SK-N-SH (cell line): Measurements from ENCODE around the gene ERLIN1. TPM values are rescaled to one million over a fixed set of nuclear protein-coding genes. Genes with fewer than 3 reads are reported as not detected.

Experiments used
- CTCF ChIA-PET: fragments of 300-600, 350-600 bp; formaldehyde crosslinking; extraction: SDS; loops from one replicate; lab custom pipeline; 2021; lab: Yijun Ruan, JAX
- POLR2A ChIA-PET: fragments of 350-600 bp; sonication (Branson Sonifier 250); formaldehyde crosslinking; extraction: SDS; loops from one replicate; lab custom pipeline; 2020; ENCODE audit warnings: antibody characterized with exemption, inconsistent platforms; lab: Yijun Ruan, JAX
- DNase-seq: peaks from one replicate; pipeline ENCODE4 v3.0.0; 2012
- H2AFZ ChIP-seq: fragments of 200-600 bp; sonication (generic); 2 replicates; pipeline ENCODE4 v1.8.1; 2016; ENCODE audit warnings: antibody characterized with exemption, mild to moderate bottlenecking, low read depth
- H3F3A ChIP-seq: fragments of 200-600 bp; sonication (generic); replicated peaks from 2 replicates; pipeline ENCODE3; 2016; ENCODE audit warnings: antibody characterized with exemption, mild to moderate bottlenecking; ENCODE audit not compliant: insufficient read depth
- H3K27ac ChIP-seq, 2 experiments: fragments of 200-500 bp in 1 of 2; fragments of 200-600 bp in 1 of 2; sonication (Bioruptor generic) in 1 of 2; sonication (generic), shearing (Covaris generic) in 1 of 2; 2 replicates each; pipeline versions ENCODE4 v1.5.1 to v1.6.1; 2014 to 2016; ENCODE audit warnings: low read depth in 2 of 2, inconsistent platforms in 1 of 2, low read length in 1 of 2, mild to moderate bottlenecking in 1 of 2, mixed read lengths in 1 of 2
- H3K27me3 ChIP-seq: fragments of 200-600 bp; sonication (generic), shearing (Covaris generic); 2 replicates; pipeline ENCODE4 v1.6.1; 2016; ENCODE audit warnings: mixed run types; ENCODE audit not compliant: insufficient read depth
- H3K36me3 ChIP-seq, 2 experiments: fragments of 200-500 bp in 1 of 2; fragments of 200-600 bp in 1 of 2; sonication (Bioruptor generic) in 1 of 2; sonication (generic) in 1 of 2; replicated peaks in 1 of 2; 2 replicates each; pipeline versions ENCODE3 to v1.5.1; 2014 to 2016; ENCODE audit warnings: low read length in 1 of 2, mild to moderate bottlenecking in 1 of 2; ENCODE audit not compliant: insufficient read depth in 2 of 2, control insufficient read depth in 1 of 2
- H3K4me1 ChIP-seq, 2 experiments: fragments of 200-500 bp in 1 of 2; fragments of 200-600 bp in 1 of 2; sonication (Bioruptor generic) in 1 of 2; sonication (generic), shearing (Covaris generic) in 1 of 2; 2 replicates each; pipeline versions ENCODE4 v1.5.1 to v1.6.1; 2014 to 2016; ENCODE audit warnings: low read depth in 1 of 2, low read length in 1 of 2, mixed run types in 1 of 2; ENCODE audit not compliant: insufficient read depth in 2 of 2, control insufficient read depth in 1 of 2
- H3K4me2 ChIP-seq: fragments of 200-600 bp; sonication (generic), shearing (Covaris generic); 2 replicates; pipeline ENCODE4 v1.6.1; 2017; ENCODE audit warnings: mixed run types
- H3K4me3 ChIP-seq, 2 experiments: fragments of 200-500 bp in 1 of 2; fragments of 200-600 bp in 1 of 2; sonication (Bioruptor generic) in 1 of 2; sonication (generic), shearing (Covaris generic) in 1 of 2; 2 replicates each; pipeline versions ENCODE4 v1.5.1 to v1.8.1; 2014 to 2016; ENCODE audit warnings: low read depth in 2 of 2, inconsistent platforms in 1 of 2, low read length in 1 of 2, mild to moderate bottlenecking in 1 of 2, mixed read lengths in 1 of 2, moderate library complexity in 1 of 2
- H3K79me2 ChIP-seq: fragments of 200-600 bp; sonication (generic); 2 replicates; pipeline ENCODE4 v1.8.1; 2017; ENCODE audit warnings: mild to moderate bottlenecking; ENCODE audit not compliant: insufficient read depth
- H3K9ac ChIP-seq: fragments of 200-600 bp; sonication (generic); 2 replicates; pipeline ENCODE4 v1.6.1; 2017; ENCODE audit warnings: mixed run types
- H3K9me2 ChIP-seq: fragments of 200-600 bp; sonication (generic); 2 replicates; pipeline ENCODE4 v1.6.1; 2017; ENCODE audit warnings: mixed run types
- H3K9me3 ChIP-seq: fragments of 200-600 bp; sonication (generic); 2 replicates; pipeline ENCODE4 v1.6.1; 2017; ENCODE audit warnings: mixed run types, mild to moderate bottlenecking, moderate library complexity
- H4K20me1 ChIP-seq: fragments of 200-600 bp; sonication (generic); 2 replicates; pipeline ENCODE4 v1.6.1; 2017; ENCODE audit warnings: mild to moderate bottlenecking, mixed run types; ENCODE audit not compliant: insufficient read depth
- ELF1 ChIP-seq: IDR thresholded peaks from 2 replicates; pipeline ENCODE4 v1.4.0; 2012
- EZH2phosphoT487 ChIP-seq: fragments of 200-600 bp; sonication (generic); IDR thresholded peaks from 2 replicates; pipeline ENCODE4 v1.6.1; 2017; ENCODE audit warnings: low read depth, mixed run types, mild to moderate bottlenecking, antibody characterized with exemption, moderate library complexity, borderline replicate concordance
- FOXJ3 ChIP-seq: sonication (generic); formaldehyde crosslinking; IDR thresholded peaks from 2 replicates; pipeline ENCODE4 v1.5.1; 2020; ENCODE audit warnings: mild to moderate bottlenecking, missing genetic modification reagents
- FOXM1 ChIP-seq: IDR thresholded peaks from 2 replicates; pipeline ENCODE4 v1.4.0; 2012; ENCODE audit warnings: low read depth, mild to moderate bottlenecking
- GATA2 ChIP-seq: sonication (generic); formaldehyde crosslinking; IDR thresholded peaks from 2 replicates; pipeline ENCODE4 v1.5.0; 2020; ENCODE audit warnings: mild to moderate bottlenecking, missing genetic modification reagents
- JUND ChIP-seq: IDR thresholded peaks from 2 replicates; pipeline ENCODE4 v1.4.0; 2012
- NFIC ChIP-seq: IDR thresholded peaks from 2 replicates; pipeline ENCODE4 v1.4.0; 2012; ENCODE audit warnings: borderline replicate concordance
- NRF1 ChIP-seq: IDR thresholded peaks from 2 replicates; pipeline ENCODE4 v1.6.1; 2012; ENCODE audit warnings: low read depth, mild to moderate bottlenecking, low read length
- POLR2AphosphoS5 ChIP-seq: IDR thresholded peaks from 2 replicates; pipeline ENCODE4 v1.6.1; 2012; ENCODE audit warnings: low read depth, low read length
- RFX5 ChIP-seq: IDR thresholded peaks from 2 replicates; pipeline ENCODE4 v1.6.1; 2012; ENCODE audit warnings: mild to moderate bottlenecking, improper control_type of control experiment, low read length
- TAF1 ChIP-seq: IDR thresholded peaks from 2 replicates; pipeline ENCODE4 v1.6.1; 2012; ENCODE audit warnings: low read depth, mild to moderate bottlenecking, low read length, moderate library complexity, borderline replicate concordance
- TCF12 ChIP-seq: IDR thresholded peaks from 2 replicates; pipeline ENCODE4 v1.4.0; 2012
- ZBTB33 ChIP-seq: IDR thresholded peaks from 2 replicates; pipeline ENCODE4 v1.4.0; 2012; ENCODE audit warnings: low read depth, borderline replicate concordance
- WGBS: methylation state at CpG from one replicate; pipeline ENCODE4 v1.1.6; 2017; ENCODE audit warnings: low lambda C conversion rate; 5-methylcytosine and 5-hydroxymethylcytosine counted together
- polyA plus RNA-seq, 3 experiments: library from polyadenylated mRNA; depleted of rRNA; stranded (reverse); fragments of >200 nt; gene quantifications; 2 replicates each; pipeline ENCODE4 v1.2.3, GENCODE V29; 2012
- TF ChIP-seq, protein P1 (sequence below): fragments of 150-350 bp; IDR thresholded peaks from 2 replicates; pipeline ENCODE4 v1.6.1; 2017; ENCODE audit warnings: antibody characterized with exemption, low read length, low read depth, borderline replicate concordance
- TF ChIP-seq, protein P2 (sequence below): IDR thresholded peaks from 2 replicates; pipeline ENCODE4 v1.6.1; 2012; ENCODE audit warnings: mild to moderate bottlenecking, low read depth, low read length, moderate library complexity
- TF ChIP-seq, protein P3 (sequence below): fragments of 150-350 bp; IDR thresholded peaks from 2 replicates; pipeline ENCODE4 v1.6.1; 2016; ENCODE audit warnings: mild to moderate bottlenecking, low read depth, low read length
- TF ChIP-seq, protein P4 (sequence below): IDR thresholded peaks from 2 replicates; pipeline ENCODE4 v1.4.0; 2012; ENCODE audit warnings: low read depth

ERLIN1 gene
- polyA plus RNA-seq, 1 of the 3 experiments (the other 2 are of a cell fraction) = 43.8 TPM

DNA sequence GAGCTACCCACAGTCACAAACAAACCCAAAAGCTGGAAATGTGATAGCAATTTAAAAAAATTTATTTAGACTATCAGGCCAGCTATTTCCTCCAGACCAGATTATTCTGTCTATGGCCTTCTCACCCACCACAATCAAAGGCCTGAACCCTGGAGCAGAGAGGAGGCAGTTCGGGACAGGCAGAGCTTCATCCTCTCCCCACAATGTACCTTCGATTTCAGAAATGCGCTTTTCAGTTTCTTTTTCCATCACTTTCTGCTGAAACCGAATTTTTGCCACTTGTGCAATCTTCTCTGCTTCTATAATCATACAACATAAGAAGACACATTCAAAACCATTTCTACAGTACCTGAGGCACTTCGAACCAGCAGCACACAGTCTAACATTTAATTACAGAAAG is 29.9 kb downstream of the ERLIN1 start (continued):
- no peak for TF ChIP-seq ZBTB33
- TF ChIP-seq, protein P1, sequence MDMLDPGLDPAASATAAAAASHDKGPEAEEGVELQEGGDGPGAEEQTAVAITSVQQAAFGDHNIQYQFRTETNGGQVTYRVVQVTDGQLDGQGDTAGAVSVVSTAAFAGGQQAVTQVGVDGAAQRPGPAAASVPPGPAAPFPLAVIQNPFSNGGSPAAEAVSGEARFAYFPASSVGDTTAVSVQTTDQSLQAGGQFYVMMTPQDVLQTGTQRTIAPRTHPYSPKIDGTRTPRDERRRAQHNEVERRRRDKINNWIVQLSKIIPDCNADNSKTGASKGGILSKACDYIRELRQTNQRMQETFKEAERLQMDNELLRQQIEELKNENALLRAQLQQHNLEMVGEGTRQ = no peak

DNA sequence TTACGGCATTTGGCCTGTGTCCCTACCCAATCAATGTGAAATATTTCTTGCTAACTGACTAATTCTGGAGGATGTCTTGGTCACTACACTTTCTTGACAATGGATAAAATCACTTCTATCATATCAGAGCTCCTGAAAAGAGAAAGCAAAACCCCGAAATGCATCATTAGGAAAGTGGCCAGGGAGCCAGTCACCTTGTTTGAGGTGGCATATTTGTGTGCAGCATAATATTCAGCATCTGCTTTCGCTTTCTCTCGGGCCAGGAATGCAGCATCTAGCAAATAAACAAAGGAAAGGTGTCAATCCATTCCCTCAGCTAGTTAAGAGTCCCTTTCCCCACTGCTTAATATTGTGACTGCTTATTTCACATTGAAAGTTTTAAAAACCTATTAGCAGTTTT is 31.2 kb downstream of the ERLIN1 start:
- Histone ChIP-seq H3K79me2 (peaks cover 14% of the 10 kb centered on the region; the same call in 1 of the 2 replicates), H3K27ac (no peak overlapping the region; a peak in 2 of 4 replicates), H3K4me3 (no peak overlapping the region), H3K36me3 (peaks cover 66 to 85% of the 10 kb centered on the region in 2 experiments), H3K9ac (no peak overlapping the region), H3K27me3 (no peaks in the 10 kb centered on the region), H3K4me1 (peaks cover 0 to under 1% of the 10 kb centered on the region in 2 experiments; a peak in 2 of 4 replicates), H2AFZ (no peak overlapping the region), H3K9me2 (no peaks in the 10 kb centered on the region), H4K20me1 (no peaks in the 10 kb centered on the region), H3F3A (no peaks in the 10 kb centered on the region), H3K9me3 (no peaks in the 10 kb centered on the region), H3K4me2 (no peak overlapping the region)
- POLR2A ChIA-PET = no interaction called here
- CTCF ChIA-PET = interaction anchor here (0.7 to 1.3 kb wide), 5 partner anchors 12 to 145 kb away, joined by 3 to 4 read pairs (median 4); partner anchors contain the start of gene DNMBP
- no peak for DNase-seq
- TF ChIP-seq EZH2phosphoT487 = no peak
- TF ChIP-seq, protein P2, sequence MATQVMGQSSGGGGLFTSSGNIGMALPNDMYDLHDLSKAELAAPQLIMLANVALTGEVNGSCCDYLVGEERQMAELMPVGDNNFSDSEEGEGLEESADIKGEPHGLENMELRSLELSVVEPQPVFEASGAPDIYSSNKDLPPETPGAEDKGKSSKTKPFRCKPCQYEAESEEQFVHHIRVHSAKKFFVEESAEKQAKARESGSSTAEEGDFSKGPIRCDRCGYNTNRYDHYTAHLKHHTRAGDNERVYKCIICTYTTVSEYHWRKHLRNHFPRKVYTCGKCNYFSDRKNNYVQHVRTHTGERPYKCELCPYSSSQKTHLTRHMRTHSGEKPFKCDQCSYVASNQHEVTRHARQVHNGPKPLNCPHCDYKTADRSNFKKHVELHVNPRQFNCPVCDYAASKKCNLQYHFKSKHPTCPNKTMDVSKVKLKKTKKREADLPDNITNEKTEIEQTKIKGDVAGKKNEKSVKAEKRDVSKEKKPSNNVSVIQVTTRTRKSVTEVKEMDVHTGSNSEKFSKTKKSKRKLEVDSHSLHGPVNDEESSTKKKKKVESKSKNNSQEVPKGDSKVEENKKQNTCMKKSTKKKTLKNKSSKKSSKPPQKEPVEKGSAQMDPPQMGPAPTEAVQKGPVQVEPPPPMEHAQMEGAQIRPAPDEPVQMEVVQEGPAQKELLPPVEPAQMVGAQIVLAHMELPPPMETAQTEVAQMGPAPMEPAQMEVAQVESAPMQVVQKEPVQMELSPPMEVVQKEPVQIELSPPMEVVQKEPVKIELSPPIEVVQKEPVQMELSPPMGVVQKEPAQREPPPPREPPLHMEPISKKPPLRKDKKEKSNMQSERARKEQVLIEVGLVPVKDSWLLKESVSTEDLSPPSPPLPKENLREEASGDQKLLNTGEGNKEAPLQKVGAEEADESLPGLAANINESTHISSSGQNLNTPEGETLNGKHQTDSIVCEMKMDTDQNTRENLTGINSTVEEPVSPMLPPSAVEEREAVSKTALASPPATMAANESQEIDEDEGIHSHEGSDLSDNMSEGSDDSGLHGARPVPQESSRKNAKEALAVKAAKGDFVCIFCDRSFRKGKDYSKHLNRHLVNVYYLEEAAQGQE = no peak
- no peak for TF ChIP-seq RFX5
- no peak for TF ChIP-seq JUND
- TF ChIP-seq ELF1 = no peak
- no peak for TF ChIP-seq NRF1
- TF ChIP-seq, protein P3, sequence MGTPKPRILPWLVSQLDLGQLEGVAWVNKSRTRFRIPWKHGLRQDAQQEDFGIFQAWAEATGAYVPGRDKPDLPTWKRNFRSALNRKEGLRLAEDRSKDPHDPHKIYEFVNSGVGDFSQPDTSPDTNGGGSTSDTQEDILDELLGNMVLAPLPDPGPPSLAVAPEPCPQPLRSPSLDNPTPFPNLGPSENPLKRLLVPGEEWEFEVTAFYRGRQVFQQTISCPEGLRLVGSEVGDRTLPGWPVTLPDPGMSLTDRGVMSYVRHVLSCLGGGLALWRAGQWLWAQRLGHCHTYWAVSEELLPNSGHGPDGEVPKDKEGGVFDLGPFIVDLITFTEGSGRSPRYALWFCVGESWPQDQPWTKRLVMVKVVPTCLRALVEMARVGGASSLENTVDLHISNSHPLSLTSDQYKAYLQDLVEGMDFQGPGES = no peak
- TF ChIP-seq FOXM1 = no peak
- TF ChIP-seq GATA2 = no peak
- TF ChIP-seq, protein P4, sequence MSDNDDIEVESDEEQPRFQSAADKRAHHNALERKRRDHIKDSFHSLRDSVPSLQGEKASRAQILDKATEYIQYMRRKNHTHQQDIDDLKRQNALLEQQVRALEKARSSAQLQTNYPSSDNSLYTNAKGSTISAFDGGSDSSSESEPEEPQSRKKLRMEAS = no peak
- no peak for TF ChIP-seq NFIC
- TF ChIP-seq ZBTB33 = no peak
- no peak for TF ChIP-seq FOXJ3
- TF ChIP-seq TAF1 = no peak
- no peak for TF ChIP-seq POLR2AphosphoS5
- TF ChIP-seq TCF12 = no peak
- 95% methylated on average over 4 of the region's 4 CpGs for WGBS
